ENCODE data around the gene SIL1. TPM values are rescaled to one million over a fixed set of nuclear protein-coding genes. Genes with fewer than 3 reads are reported as not detected.
"Not testable (repeated sequence)": the region's sequence is repeated elsewhere in the genome, so short reads cannot be mapped to it uniquely, and the experiment has no call there.

The SIL1 gene
- polyA plus RNA-seq, 4 donors, result 21.6 to 68.2 (median 35.4) TPM

DNA sequence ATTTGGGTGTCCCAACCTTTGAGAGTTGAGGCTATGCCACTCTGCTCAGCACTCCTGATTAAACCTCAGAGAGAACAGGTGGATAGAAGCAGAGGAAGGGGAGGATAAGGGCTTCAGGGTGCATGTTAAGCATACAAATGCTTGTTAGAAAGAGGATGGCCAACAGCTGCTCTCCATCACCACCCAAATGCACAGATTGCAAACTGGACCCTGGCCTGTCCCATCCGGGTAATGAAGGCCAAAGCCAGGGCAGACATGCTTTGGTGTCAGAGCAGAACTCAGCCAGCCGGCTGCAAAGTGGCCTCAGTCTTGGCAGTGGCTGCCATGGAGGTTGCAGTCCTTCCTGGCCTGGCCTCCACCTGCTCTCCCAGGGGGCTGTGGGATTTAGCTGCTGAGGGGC lies 84.3 kb downstream of the SIL1 start:
- WGBS, 3 donors, result 75 to 100% (median 83%) methylated on average over 2 of the region's 2 CpGs
- FAIRE-seq (no peak), DNase-seq (no peak)

DNA sequence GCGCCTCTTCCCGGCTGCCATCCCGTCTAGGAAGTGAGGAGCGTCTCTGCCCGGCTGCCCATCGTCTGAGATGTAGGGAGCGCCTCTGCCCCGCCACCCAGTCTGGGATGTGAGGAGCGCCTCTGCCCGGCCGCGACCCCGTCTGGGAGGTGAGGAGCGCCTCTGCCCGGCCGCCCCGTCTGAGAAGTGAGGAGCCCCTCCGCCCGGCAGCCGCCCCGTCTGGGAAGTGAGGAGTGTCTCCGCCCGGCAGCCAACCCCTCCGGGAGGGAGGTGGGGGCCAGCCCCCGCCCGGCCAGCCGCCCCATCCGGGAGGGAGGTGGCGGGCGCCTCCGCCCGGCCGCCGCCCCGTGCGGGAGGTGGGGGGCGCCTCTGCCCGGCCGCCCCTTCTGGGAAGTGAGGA lies 85.8 kb downstream of the SIL1 start:
- not testable (repeated sequence) for H3K4me3 ChIP-seq (ENCODE audit: low read depth in 1 of 3, low read length in 3 of 3); FAIRE-seq; DNase-seq; H3K9me3 ChIP-seq (ENCODE audit: control insufficient read depth in 2 of 2, insufficient read depth in 1 of 2, low read depth in 1 of 2, low read length in 1 of 2); H3K27ac ChIP-seq (ENCODE audit: low read depth in 1 of 3, low read length in 2 of 3); H3K4me1 ChIP-seq (ENCODE audit: control insufficient read depth in 3 of 3, insufficient read depth in 2 of 3, low read depth in 1 of 3, low read length in 2 of 3); H3K27me3 ChIP-seq (ENCODE audit: control insufficient read depth in 3 of 3, insufficient read depth in 3 of 3, low read length in 3 of 3)
- WGBS, 3 donors, result 96 to 98% (median 98%) methylated on average over 20 to 39 of the region's 39 CpGs
- H3K36me3 ChIP-seq (ENCODE audit: control insufficient read depth in 3 of 3, insufficient read depth in 2 of 3, low read depth in 1 of 3, low read length in 3 of 3), result peaks cover 0 to 11% (median 4%) of the 10 kb centered on the region in 3 donors

More for the DNA sequence above, 84.3 kb downstream of the SIL1 start:
- H3K4me3 ChIP-seq (ENCODE audit: low read depth in 1 of 3, low read length in 3 of 3), result no peak overlapping the region
- no peak overlapping the region for H3K27ac ChIP-seq (ENCODE audit: low read depth in 1 of 3, low read length in 2 of 3)
- H3K27me3 ChIP-seq (ENCODE audit: control insufficient read depth in 3 of 3, insufficient read depth in 3 of 3, low read length in 3 of 3), result no peaks in the 10 kb centered on the region
- H3K4me1 ChIP-seq (ENCODE audit: control insufficient read depth in 3 of 3, insufficient read depth in 2 of 3, low read depth in 1 of 3, low read length in 2 of 3), result peaks cover 0 to 3% (median 0%) of the 10 kb centered on the region in 3 donors
- no peaks in the 10 kb centered on the region for H3K9me3 ChIP-seq (ENCODE audit: control insufficient read depth in 2 of 2, insufficient read depth in 1 of 2, low read depth in 1 of 2, low read length in 1 of 2)
- peaks cover 0 to 19% (median 4%) of the 10 kb centered on the region in 3 donors for H3K36me3 ChIP-seq (ENCODE audit: control insufficient read depth in 3 of 3, insufficient read depth in 2 of 3, low read depth in 1 of 3, low read length in 3 of 3)

DNA sequence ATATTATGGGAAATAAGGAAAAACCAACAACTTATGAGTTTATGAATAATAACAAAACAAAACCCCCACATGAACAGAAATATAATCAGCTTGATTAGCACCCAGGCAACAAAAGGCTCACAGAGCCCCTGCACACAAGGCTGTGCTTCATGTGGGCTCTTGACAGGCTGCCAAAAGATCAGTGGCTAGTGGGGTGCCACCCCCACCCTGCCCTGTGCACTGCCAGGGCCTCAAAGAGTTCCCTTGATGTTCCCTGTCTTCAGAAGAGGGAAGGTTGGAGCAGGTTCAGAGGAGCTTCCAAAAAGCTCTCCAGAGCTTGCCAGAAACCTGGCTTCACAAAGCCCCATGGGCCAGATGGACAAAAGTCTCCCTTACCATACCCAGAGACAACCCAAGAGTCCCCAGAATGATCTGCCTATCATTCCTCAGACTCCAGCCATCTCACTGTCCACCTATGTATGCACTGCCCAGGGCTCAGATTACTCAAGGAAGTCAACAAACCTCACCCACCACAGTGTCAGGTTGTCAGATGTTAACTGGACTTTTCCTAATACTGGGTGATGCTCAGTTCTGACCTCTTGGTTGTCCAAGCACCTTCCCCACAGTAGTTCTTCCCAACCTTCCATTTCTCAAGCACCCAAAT lies 87.5 kb downstream of the SIL1 start:
- H3K36me3 ChIP-seq (ENCODE audit: control insufficient read depth in 3 of 3, insufficient read depth in 2 of 3, low read depth in 1 of 3, low read length in 3 of 3), result peaks cover 0 to 15% (median 0%) of the 10 kb centered on the region in 3 donors
- H3K4me3 ChIP-seq (ENCODE audit: low read depth in 1 of 3, low read length in 3 of 3), result no peak overlapping the region
- H3K27ac ChIP-seq (ENCODE audit: low read depth in 1 of 3, low read length in 2 of 3), result no peak overlapping the region
- no peaks in the 10 kb centered on the region for H3K27me3 ChIP-seq (ENCODE audit: control insufficient read depth in 3 of 3, insufficient read depth in 3 of 3, low read length in 3 of 3)
- DNase-seq (no peak), FAIRE-seq (no peak)
- H3K9me3 ChIP-seq (ENCODE audit: control insufficient read depth in 2 of 2, insufficient read depth in 1 of 2, low read depth in 1 of 2, low read length in 1 of 2), result no peaks in the 10 kb centered on the region
- peaks cover 0 to 11% (median 0%) of the 10 kb centered on the region in 3 donors for H3K4me1 ChIP-seq (ENCODE audit: control insufficient read depth in 3 of 3, insufficient read depth in 2 of 3, low read depth in 1 of 3, low read length in 2 of 3)

DNA sequence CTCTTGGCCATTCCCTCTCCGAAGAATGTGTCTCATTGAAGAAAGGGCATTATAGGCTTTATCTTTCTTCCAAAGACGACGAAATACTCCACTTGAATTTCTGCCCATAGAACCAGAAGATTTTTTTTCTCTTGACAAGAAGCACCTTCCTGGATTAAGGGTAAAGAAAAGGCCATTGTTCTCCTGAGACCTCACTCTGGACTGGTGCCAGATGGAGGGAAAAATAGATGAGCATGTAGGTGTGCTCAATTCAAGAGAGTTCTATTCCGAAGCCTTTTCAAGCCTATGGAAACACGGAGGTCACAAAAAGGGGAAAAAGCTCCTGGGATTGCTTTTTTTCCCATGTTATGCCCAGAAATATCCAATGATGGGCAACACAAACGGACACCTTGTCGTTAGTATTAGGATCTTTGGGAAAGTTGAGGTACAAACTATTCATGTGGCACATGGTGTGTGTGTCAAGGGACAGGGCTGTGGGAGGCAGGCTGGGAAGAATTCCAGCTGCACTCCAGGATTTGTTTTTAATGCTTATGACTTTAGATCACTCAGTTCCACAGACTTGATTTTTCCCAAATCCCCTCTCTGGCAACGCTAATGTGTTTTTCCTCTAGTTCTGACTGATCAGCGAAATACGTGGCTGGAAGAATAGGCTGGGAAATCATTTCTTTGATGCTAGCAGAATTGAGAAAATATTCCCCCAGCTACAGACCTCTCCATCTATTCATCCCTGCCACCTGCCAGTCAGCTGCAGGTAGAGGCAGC lies 89.9 kb downstream of the SIL1 start:
- FAIRE-seq (no peak), DNase-seq (peak in 1 of 2 donors; percentile 3)
- no peaks in the 10 kb centered on the region for H3K27me3 ChIP-seq (ENCODE audit: control insufficient read depth in 3 of 3, insufficient read depth in 3 of 3, low read length in 3 of 3)
- H3K9me3 ChIP-seq (ENCODE audit: control insufficient read depth in 2 of 2, insufficient read depth in 1 of 2, low read depth in 1 of 2, low read length in 1 of 2), result no peaks in the 10 kb centered on the region
- no peak overlapping the region for H3K4me3 ChIP-seq (ENCODE audit: low read depth in 1 of 3, low read length in 3 of 3)
- H3K36me3 ChIP-seq (ENCODE audit: control insufficient read depth in 3 of 3, insufficient read depth in 2 of 3, low read depth in 1 of 3, low read length in 3 of 3), result peaks cover 0 to 14% (median 0%) of the 10 kb centered on the region in 3 donors
- peaks cover 0 to 11% (median 0%) of the 10 kb centered on the region in 3 donors for H3K4me1 ChIP-seq (ENCODE audit: control insufficient read depth in 3 of 3, insufficient read depth in 2 of 3, low read depth in 1 of 3, low read length in 2 of 3)
- WGBS, 3 donors, result 34 to 63% (median 49%) methylated on average over 10 of the region's 10 CpGs
- H3K27ac ChIP-seq (ENCODE audit: low read depth in 1 of 3, low read length in 2 of 3), result no peak overlapping the region

DNA sequence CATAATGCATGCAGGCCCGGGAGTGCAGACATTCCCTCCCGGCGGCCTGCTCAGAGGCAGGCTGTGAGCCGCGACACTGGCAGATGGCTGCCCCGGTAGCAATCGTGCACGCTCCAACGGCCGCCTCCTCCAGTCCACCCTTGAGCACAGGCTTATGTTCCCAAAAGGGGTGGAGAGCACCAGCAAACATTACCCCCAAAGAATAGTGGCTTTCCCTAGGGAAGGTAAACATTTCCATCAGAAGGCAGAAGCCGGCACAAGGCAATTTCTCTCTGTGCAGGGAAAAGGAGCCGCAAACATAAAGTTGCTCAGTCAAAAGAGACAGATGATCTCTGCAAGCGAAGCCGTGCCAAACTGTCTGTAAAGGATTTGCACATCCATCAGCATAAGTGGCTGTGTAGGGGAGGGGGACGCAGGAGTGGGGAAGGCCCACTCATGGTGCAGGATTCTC lies 92.5 kb downstream of the SIL1 start:
- Histone ChIP-seq H3K27me3 (ENCODE audit: control insufficient read depth in 3 of 3, insufficient read depth in 3 of 3, low read length in 3 of 3) (no peaks in the 10 kb centered on the region), H3K4me1 (ENCODE audit: control insufficient read depth in 3 of 3, insufficient read depth in 2 of 3, low read depth in 1 of 3, low read length in 2 of 3) (peaks cover 0 to 11% (median 0%) of the 10 kb centered on the region in 3 donors), H3K36me3 (ENCODE audit: control insufficient read depth in 3 of 3, insufficient read depth in 2 of 3, low read depth in 1 of 3, low read length in 3 of 3) (peaks cover 0 to 14% (median 0%) of the 10 kb centered on the region in 3 donors), H3K27ac (ENCODE audit: low read depth in 1 of 3, low read length in 2 of 3) (no peak overlapping the region), H3K9me3 (ENCODE audit: control insufficient read depth in 2 of 2, insufficient read depth in 1 of 2, low read depth in 1 of 2, low read length in 1 of 2) (no peaks in the 10 kb centered on the region), H3K4me3 (ENCODE audit: low read depth in 1 of 3, low read length in 3 of 3) (no peak overlapping the region)
- DNase-seq, result no peak
- FAIRE-seq, result no peak
- WGBS, 3 donors, result 67 to 94% (median 89%) methylated on average over 15 of the region's 15 CpGs

DNA sequence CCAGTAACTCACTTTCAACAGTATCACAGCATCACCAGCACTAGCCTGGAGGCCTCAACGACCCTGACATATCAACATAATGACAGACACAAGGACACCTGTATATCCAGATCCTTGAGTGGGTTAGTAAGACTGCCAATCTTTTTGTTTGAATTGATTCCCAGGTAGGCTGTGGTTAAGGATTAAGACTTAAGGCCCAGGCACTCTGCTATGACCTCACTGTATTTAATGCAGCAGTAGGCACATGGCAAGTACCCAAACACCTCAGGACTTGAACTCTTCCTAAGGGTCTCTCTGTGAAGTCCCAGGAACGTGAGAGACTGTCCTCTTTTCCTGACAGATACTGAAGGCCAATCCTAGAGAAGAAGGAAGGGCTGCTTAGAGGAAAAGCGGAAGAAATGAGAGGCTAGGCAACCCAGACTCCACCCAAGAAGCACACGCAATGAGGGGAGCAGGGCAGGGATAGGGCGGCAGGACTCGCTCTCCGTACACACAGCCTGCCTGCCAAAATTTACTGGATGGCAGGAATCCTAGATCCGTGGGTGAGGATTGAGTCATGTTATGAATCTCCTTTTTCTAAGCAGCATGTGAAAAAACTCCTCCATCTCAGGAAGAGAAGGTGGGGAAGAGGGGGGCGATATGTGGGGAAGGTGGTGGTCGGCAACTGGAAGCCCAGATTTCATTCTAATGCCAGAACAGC lies 93.4 kb downstream of the SIL1 start:
- no peak for FAIRE-seq
- WGBS, 3 donors, result 69 to 87% (median 84%) methylated on average over 10 of the region's 10 CpGs

DNA sequence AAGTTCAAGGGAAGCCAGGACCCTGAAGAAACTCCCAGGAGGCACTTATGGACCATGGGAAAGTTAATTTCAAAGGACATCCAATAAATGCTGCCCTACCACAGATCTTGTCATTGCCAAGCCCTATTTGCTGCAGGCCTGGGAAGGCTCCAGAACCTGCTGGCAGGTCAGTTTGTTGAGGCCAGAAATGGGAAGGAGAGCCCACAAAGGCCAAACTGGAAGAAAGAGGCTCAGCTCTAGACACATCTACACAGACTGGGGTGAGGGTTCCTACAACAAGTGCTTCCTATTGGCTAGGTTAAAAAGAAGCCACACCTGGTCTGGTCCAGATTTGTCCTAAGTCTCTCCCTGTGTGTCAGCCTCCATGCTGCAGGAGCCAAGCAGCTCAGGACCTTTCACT lies 94.4 kb downstream of the SIL1 start:
- DNase-seq, result no peak
- Histone ChIP-seq H3K27me3 (ENCODE audit: control insufficient read depth in 3 of 3, insufficient read depth in 3 of 3, low read length in 3 of 3) (no peaks in the 10 kb centered on the region), H3K36me3 (ENCODE audit: control insufficient read depth in 3 of 3, insufficient read depth in 2 of 3, low read depth in 1 of 3, low read length in 3 of 3) (peaks cover 0 to 14% (median 0%) of the 10 kb centered on the region in 3 donors), H3K27ac (ENCODE audit: low read depth in 1 of 3, low read length in 2 of 3) (no peak overlapping the region), H3K9me3 (ENCODE audit: control insufficient read depth in 2 of 2, insufficient read depth in 1 of 2, low read depth in 1 of 2, low read length in 1 of 2) (no peaks in the 10 kb centered on the region), H3K4me1 (ENCODE audit: control insufficient read depth in 3 of 3, insufficient read depth in 2 of 3, low read depth in 1 of 3, low read length in 2 of 3) (peaks cover 0 to 7% (median 0%) of the 10 kb centered on the region in 3 donors), H3K4me3 (ENCODE audit: low read depth in 1 of 3, low read length in 3 of 3) (no peak overlapping the region)
- FAIRE-seq, result no peak

More for the DNA sequence above, 93.4 kb downstream of the SIL1 start:
- Histone ChIP-seq H3K4me3 (ENCODE audit: low read depth in 1 of 3, low read length in 3 of 3) (no peak overlapping the region), H3K9me3 (ENCODE audit: control insufficient read depth in 2 of 2, insufficient read depth in 1 of 2, low read depth in 1 of 2, low read length in 1 of 2) (no peaks in the 10 kb centered on the region), H3K27ac (ENCODE audit: low read depth in 1 of 3, low read length in 2 of 3) (peak overlapping the region in 2 of 3 donors; percentile 8 to 35), H3K27me3 (ENCODE audit: control insufficient read depth in 3 of 3, insufficient read depth in 3 of 3, low read length in 3 of 3) (no peaks in the 10 kb centered on the region), H3K4me1 (ENCODE audit: control insufficient read depth in 3 of 3, insufficient read depth in 2 of 3, low read depth in 1 of 3, low read length in 2 of 3) (peaks cover 0 to 11% (median 0%) of the 10 kb centered on the region in 3 donors), H3K36me3 (ENCODE audit: control insufficient read depth in 3 of 3, insufficient read depth in 2 of 3, low read depth in 1 of 3, low read length in 3 of 3) (peaks cover 0 to 14% (median 0%) of the 10 kb centered on the region in 3 donors)
- DNase-seq, result no peak

DNA sequence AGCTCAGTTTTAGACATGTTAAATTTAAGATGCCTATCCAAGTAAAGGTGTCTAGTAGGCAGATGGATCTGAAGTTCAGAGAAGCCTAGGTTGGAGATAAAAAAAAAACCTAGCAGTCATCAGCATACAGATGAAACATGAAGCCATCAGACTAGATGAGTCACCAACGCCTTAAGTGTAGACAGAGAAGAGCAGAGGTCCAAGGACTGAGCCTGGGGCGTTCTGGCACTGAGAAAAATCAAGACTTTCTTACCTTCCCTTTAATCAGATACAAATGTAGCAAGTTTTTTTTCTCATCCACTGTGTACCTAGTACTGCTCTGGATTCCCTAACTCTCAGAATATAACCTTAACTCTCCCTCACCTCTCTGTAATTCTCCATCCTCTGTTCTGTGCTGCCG lies 97.3 kb downstream of the SIL1 start:
- no peak overlapping the region for H3K27ac ChIP-seq (ENCODE audit: low read depth in 1 of 3, low read length in 2 of 3)
- DNase-seq (peak in 1 of 2 donors; percentile 4), FAIRE-seq (no peak)
- 80 to 86% (median 82%) methylated on average over 3 of the region's 3 CpGs for WGBS, 3 donors
- H3K4me3 ChIP-seq (ENCODE audit: low read depth in 1 of 3, low read length in 3 of 3), result no peak overlapping the region
- H3K27me3 ChIP-seq (ENCODE audit: control insufficient read depth in 3 of 3, insufficient read depth in 3 of 3, low read length in 3 of 3), result no peaks in the 10 kb centered on the region
- H3K9me3 ChIP-seq (ENCODE audit: control insufficient read depth in 2 of 2, insufficient read depth in 1 of 2, low read depth in 1 of 2, low read length in 1 of 2), result no peaks in the 10 kb centered on the region
- peaks cover 0 to under 1% (median 0%) of the 10 kb centered on the region in 3 donors for H3K4me1 ChIP-seq (ENCODE audit: control insufficient read depth in 3 of 3, insufficient read depth in 2 of 3, low read depth in 1 of 3, low read length in 2 of 3)
- H3K36me3 ChIP-seq (ENCODE audit: control insufficient read depth in 3 of 3, insufficient read depth in 2 of 3, low read depth in 1 of 3, low read length in 3 of 3), result peaks cover 0 to 12% (median 0%) of the 10 kb centered on the region in 3 donors
